WTC11 (cell line): ENCODE data around the gene TOE1. TPM values are rescaled to one million over a fixed set of nuclear protein-coding genes. Genes with fewer than 3 reads are reported as not detected.

ENCODE experiments used
- ATAC-seq: fragments of 200-7000 bp; cut with Tn5 transposase; 2 replicates; pipeline ENCODE4 v1.10.0; 2021; ENCODE audit warnings: mild to moderate bottlenecking, moderate library complexity
- CTCF ChIA-PET: fragments of 300-600 bp; sonication (Branson Sonifier 250); formaldehyde crosslinking; loops from one replicate; lab custom pipeline; 2021; ENCODE audit warnings: antibody characterized with exemption; lab: Charles Lee
- POLR2A ChIA-PET: fragments of 350-600 bp; sonication (Branson Sonifier 250); formaldehyde crosslinking; loops from one replicate; lab custom pipeline; 2021; ENCODE audit warnings: antibody characterized with exemption; lab: Charles Lee
- DNase-seq: peaks from one replicate; pipeline ENCODE4 v3.0.0; 2021; ENCODE audit warnings: low spot score
- H3K27ac Mint-ChIP-seq: 2 replicates; pipeline ENCODE4 v1.8.0; 2021; ENCODE audit warnings: mixed read lengths
- H3K27me3 Mint-ChIP-seq: 2 replicates; pipeline ENCODE4 v1.8.0; 2021; ENCODE audit warnings: low read depth, mild to moderate bottlenecking, moderate library complexity, mixed read lengths
- H3K36me3 Mint-ChIP-seq: 2 replicates; pipeline ENCODE4 v1.8.0; 2021; ENCODE audit warnings: mixed read lengths
- H3K4me1 Mint-ChIP-seq: 2 replicates; pipeline ENCODE4 v1.8.0; 2022; ENCODE audit warnings: mixed read lengths
- H3K4me3 Mint-ChIP-seq: 2 replicates; pipeline ENCODE4 v1.8.0; 2021; ENCODE audit warnings: mild to moderate bottlenecking, moderate library complexity, mixed read lengths
- H3K9me3 Mint-ChIP-seq: 2 replicates; pipeline ENCODE4 v1.8.0; 2021; ENCODE audit warnings: mixed read lengths
- ARID4B ChIP-seq: sonication (generic); formaldehyde crosslinking; IDR thresholded peaks from 2 replicates; pipeline ENCODE4 v1.8.0; 2023; ENCODE audit warnings: missing genetic modification reagents, mild to moderate bottlenecking, borderline replicate concordance
- CBFB ChIP-seq: sonication (generic); formaldehyde crosslinking; IDR thresholded peaks from 2 replicates; pipeline ENCODE4 v1.8.1; 2022; ENCODE audit warnings: mild to moderate bottlenecking, low read depth, missing genetic modification reagents
- E2F5 ChIP-seq: sonication (generic); formaldehyde crosslinking; IDR thresholded peaks from 2 replicates; pipeline ENCODE4 v1.8.1; 2022; ENCODE audit warnings: mild to moderate bottlenecking, moderate library complexity, missing genetic modification reagents
- ERG ChIP-seq: fragments of 250-450 bp; sonication (Bioruptor Pico); IDR thresholded peaks from 2 replicates; pipeline ENCODE4 v1.8.0; 2021; ENCODE audit warnings: mild to moderate bottlenecking
- ESRRA ChIP-seq: sonication (generic); formaldehyde crosslinking; IDR thresholded peaks from 2 replicates; pipeline ENCODE4 v1.8.1; 2022; ENCODE audit warnings: mild to moderate bottlenecking, missing genetic modification reagents, borderline replicate concordance
- FOXP1 ChIP-seq: sonication (generic); formaldehyde crosslinking; IDR thresholded peaks from 2 replicates; pipeline ENCODE4 v1.8.0; 2022; ENCODE audit warnings: missing genetic modification reagents, mild to moderate bottlenecking, moderate library complexity, borderline replicate concordance
- GABPB1 ChIP-seq: sonication (generic); formaldehyde crosslinking; IDR thresholded peaks from 2 replicates; pipeline ENCODE4 v1.8.1; 2023; ENCODE audit warnings: mild to moderate bottlenecking, missing genetic modification reagents
- GTF2I ChIP-seq: fragments of 250-450 bp; sonication (Bioruptor Pico); conservative IDR thresholded peaks from 2 replicates; pipeline ENCODE4 v1.4.0; 2021; ENCODE audit warnings: mild to moderate bottlenecking
- HMGA2 ChIP-seq: fragments of 250-450 bp; sonication (Bioruptor Pico); IDR thresholded peaks from 2 replicates; pipeline ENCODE4 v1.4.0; 2021; ENCODE audit warnings: mild to moderate bottlenecking, moderate library complexity
- IRF1 ChIP-seq: sonication (generic); formaldehyde crosslinking; IDR thresholded peaks from 2 replicates; pipeline ENCODE4 v1.8.0; 2023; ENCODE audit warnings: missing genetic modification reagents
- NFE2L1 ChIP-seq: sonication (generic); formaldehyde crosslinking; IDR thresholded peaks from 2 replicates; pipeline ENCODE4 v1.8.1; 2023; ENCODE audit warnings: missing genetic modification reagents
- OVOL2 ChIP-seq: fragments of 250-450 bp; sonication (Bioruptor Pico); IDR thresholded peaks from 2 replicates; pipeline ENCODE4 v1.9.0; 2021; ENCODE audit warnings: mild to moderate bottlenecking, borderline replicate concordance
- SMAD4 ChIP-seq: sonication (generic); formaldehyde crosslinking; IDR thresholded peaks from 2 replicates; pipeline ENCODE4 v1.8.0; 2022; ENCODE audit warnings: mild to moderate bottlenecking, missing genetic modification reagents
- SOX15 ChIP-seq: fragments of 250-450 bp; sonication (Bioruptor Pico); IDR thresholded peaks from 2 replicates; pipeline ENCODE4 v1.9.0; 2021; ENCODE audit warnings: mild to moderate bottlenecking
- ZMAT4 ChIP-seq: fragments of 250-450 bp; sonication (Bioruptor Pico); IDR thresholded peaks from 2 replicates; pipeline ENCODE4 v1.9.0; 2021; ENCODE audit warnings: mild to moderate bottlenecking
- ZNF232 ChIP-seq: sonication (generic); formaldehyde crosslinking; IDR thresholded peaks from 2 replicates; pipeline ENCODE4 v1.8.0; 2022; ENCODE audit warnings: mild to moderate bottlenecking, missing genetic modification reagents
- ZNF263 ChIP-seq: sonication (generic); formaldehyde crosslinking; IDR thresholded peaks from 2 replicates; pipeline ENCODE4 v1.8.1; 2022; ENCODE audit warnings: low read depth, mild to moderate bottlenecking, moderate library complexity, missing genetic modification reagents
- ZNF396 ChIP-seq: fragments of 250-450 bp; sonication (Bioruptor Pico); IDR thresholded peaks from 2 replicates; pipeline ENCODE4 v1.8.0; 2021; ENCODE audit warnings: mild to moderate bottlenecking, moderate library complexity, borderline replicate concordance
- ZNF423 ChIP-seq: fragments of 250-450 bp; sonication (Bioruptor Pico); IDR thresholded peaks from 2 replicates; pipeline ENCODE4 v2.1.2; 2022; ENCODE audit warnings: mild to moderate bottlenecking, moderate library complexity
- total RNA-seq: library from RNA; stranded (reverse); gene quantifications from 3 replicates; pipeline ENCODE4 v1.2.3, GENCODE V29; 2021
- TF ChIP-seq, protein P1 (sequence below): sonication (generic); formaldehyde crosslinking; IDR thresholded peaks from 2 replicates; pipeline ENCODE4 v1.8.1; 2022; ENCODE audit warnings: low read depth, mild to moderate bottlenecking, moderate library complexity, missing genetic modification reagents, borderline replicate concordance
- TF ChIP-seq, protein P2 (sequence below): sonication (generic); formaldehyde crosslinking; IDR thresholded peaks from 2 replicates; pipeline ENCODE4 v1.8.0; 2022; ENCODE audit warnings: mild to moderate bottlenecking, missing genetic modification reagents

The TOE1 gene
- total RNA-seq, 1 experiment from 2014 or later = 7.4 TPM

GRCh38 chr1:45291716-45292115, 48.3 kb upstream of the TOE1 start (continued):
- TF ChIP-seq ZNF263 (CRISPR knock-in tag) (no peak), FOXP1 (CRISPR knock-in tag) (no peak), NFE2L1 (CRISPR knock-in tag) (no peak), GTF2I (CRISPR knock-in tag) (no peak), SOX15 (CRISPR knock-in tag) (no peak), GABPB1 (no peak), ESRRA (CRISPR knock-in tag) (no peak)
- TF ChIP-seq, protein P1, sequence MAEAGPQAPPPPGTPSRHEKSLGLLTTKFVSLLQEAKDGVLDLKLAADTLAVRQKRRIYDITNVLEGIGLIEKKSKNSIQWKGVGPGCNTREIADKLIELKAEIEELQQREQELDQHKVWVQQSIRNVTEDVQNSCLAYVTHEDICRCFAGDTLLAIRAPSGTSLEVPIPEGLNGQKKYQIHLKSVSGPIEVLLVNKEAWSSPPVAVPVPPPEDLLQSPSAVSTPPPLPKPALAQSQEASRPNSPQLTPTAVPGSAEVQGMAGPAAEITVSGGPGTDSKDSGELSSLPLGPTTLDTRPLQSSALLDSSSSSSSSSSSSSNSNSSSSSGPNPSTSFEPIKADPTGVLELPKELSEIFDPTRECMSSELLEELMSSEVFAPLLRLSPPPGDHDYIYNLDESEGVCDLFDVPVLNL (CRISPR knock-in tag) = no peak

DNA sequence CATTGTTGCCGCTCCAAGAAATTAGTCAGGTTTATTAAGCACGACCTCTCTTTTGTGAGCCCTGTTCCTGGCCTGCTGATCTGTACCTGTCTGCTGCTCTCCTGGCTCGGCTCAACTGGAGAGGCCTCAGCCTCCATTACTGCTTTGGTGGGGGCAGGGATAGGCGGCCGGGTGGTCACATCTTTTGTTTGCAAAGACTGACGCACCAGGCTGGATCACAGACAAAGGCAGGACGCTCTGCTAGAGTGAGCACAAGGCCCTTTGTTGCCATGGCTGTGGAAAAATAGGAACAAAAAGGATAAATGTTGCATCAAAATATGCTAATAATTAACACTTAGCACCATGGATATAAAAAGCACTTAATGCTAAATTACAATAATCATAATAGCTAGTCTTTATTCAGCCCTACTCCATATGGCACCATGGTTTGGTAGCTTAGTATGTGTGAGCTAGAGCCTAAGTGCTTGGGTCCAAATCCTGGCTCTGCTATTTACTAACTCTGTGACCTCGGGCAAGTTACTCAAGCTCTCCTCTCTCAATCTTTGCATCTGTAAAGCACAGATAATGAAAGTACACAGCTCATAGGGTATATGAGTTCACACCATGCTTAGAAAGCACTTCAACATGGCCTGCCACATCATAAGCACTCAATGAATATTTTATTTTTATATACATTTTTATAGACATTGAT, 42.2 kb upstream of the TOE1 start:
- no peak for DNase-seq
- Mint-ChIP-seq H3K27ac (no peak overlapping the region), H3K9me3 (no peaks in the 10 kb centered on the region), H3K4me3 (no peak overlapping the region), H3K4me1 (peaks cover 21% of the 10 kb centered on the region), H3K36me3 (no peaks in the 10 kb centered on the region), H3K27me3 (no peaks in the 10 kb centered on the region)
- ChIA-PET CTCF (interaction anchor here (11.1 kb wide), 1 partner anchor 282 kb away, joined by 317 read pairs; the partner anchor contains the start of genes HECTD3 and UROD), POLR2A (interaction anchor here (1.1 kb wide), 1 partner anchor 42 kb away, joined by 3 read pairs; the partner anchor contains the start of genes MUTYH and TOE1)
- ATAC-seq = no peak
- TF ChIP-seq ARID4B (no peak), ERG (CRISPR knock-in tag) (no peak), HMGA2 (CRISPR knock-in tag) (no peak), CBFB (CRISPR knock-in tag) (no peak)
- TF ChIP-seq, protein P1 (CRISPR knock-in tag) = no peak

DNA sequence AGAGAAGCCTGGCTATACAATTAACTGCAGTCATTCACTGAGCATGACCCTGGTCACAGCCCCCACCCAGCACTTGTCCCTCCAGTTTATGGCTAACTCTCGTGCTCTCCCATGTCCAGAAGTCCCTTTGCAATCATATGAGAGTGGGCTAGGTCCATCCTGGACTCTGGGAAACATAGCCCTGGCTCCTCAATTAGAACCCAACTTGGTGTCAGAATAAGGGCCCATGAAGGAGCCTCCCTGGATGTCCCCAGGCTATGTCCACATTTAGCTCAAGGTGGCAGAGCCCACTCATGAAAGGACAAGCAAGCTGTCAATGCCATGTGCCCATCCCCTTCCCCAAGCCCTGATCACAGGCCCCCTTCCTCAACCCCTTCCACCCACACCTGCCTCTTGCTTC, 40.7 kb upstream of the TOE1 start:
- ATAC-seq = no peak
- POLR2A ChIA-PET = interaction anchor here (0.7 kb wide), 1 partner anchor 285 kb away, joined by 3 read pairs; no protein-coding TSS in a partner anchor
- H3K4me1 Mint-ChIP-seq = peaks cover 24% of the 10 kb centered on the region
- TF ChIP-seq ZNF396 = no peak
- no peak for TF ChIP-seq IRF1 (CRISPR knock-in tag)
- TF ChIP-seq SMAD4 (CRISPR knock-in tag) = no peak
- TF ChIP-seq, protein P2, sequence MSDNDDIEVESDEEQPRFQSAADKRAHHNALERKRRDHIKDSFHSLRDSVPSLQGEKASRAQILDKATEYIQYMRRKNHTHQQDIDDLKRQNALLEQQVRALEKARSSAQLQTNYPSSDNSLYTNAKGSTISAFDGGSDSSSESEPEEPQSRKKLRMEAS = no peak
- TF ChIP-seq ZNF232 (CRISPR knock-in tag) = no peak
- no peak for TF ChIP-seq ZMAT4 (CRISPR knock-in tag)
- TF ChIP-seq HMGA2 (CRISPR knock-in tag) = no peak
- no peak for TF ChIP-seq E2F5
- no peak for TF ChIP-seq GABPB1
- no peak for TF ChIP-seq FOXP1 (CRISPR knock-in tag)
- TF ChIP-seq ZNF423 (CRISPR knock-in tag) = no peak
- TF ChIP-seq OVOL2 (CRISPR knock-in tag) = no peak

More for the DNA sequence above, 40.7 kb upstream of the TOE1 start:
- no peaks in the 10 kb centered on the region for H3K36me3 Mint-ChIP-seq
- no peak overlapping the region for H3K27ac Mint-ChIP-seq
- no peak for DNase-seq
- no peaks in the 10 kb centered on the region for H3K27me3 Mint-ChIP-seq
- no peak overlapping the region for H3K4me3 Mint-ChIP-seq
- CTCF ChIA-PET = interaction anchor here (0.8 to 11.1 kb wide), 3 partner anchors 12 to 469 kb away, joined by 3 to 317 read pairs (median 3); partner anchors contain the start of genes HECTD3 and UROD
- H3K9me3 Mint-ChIP-seq = no peaks in the 10 kb centered on the region
